ENCODE data around the gene PAQR9. TPM values are rescaled to one million over a fixed set of nuclear protein-coding genes. Genes with fewer than 3 reads are reported as not detected.
A peak's percentile ranks its signal among the peaks of the same experiment; 100 is the strongest.

Gene PAQR9
- polyA plus RNA-seq, 6 donors from 2014 or later, result not detected

DNA sequence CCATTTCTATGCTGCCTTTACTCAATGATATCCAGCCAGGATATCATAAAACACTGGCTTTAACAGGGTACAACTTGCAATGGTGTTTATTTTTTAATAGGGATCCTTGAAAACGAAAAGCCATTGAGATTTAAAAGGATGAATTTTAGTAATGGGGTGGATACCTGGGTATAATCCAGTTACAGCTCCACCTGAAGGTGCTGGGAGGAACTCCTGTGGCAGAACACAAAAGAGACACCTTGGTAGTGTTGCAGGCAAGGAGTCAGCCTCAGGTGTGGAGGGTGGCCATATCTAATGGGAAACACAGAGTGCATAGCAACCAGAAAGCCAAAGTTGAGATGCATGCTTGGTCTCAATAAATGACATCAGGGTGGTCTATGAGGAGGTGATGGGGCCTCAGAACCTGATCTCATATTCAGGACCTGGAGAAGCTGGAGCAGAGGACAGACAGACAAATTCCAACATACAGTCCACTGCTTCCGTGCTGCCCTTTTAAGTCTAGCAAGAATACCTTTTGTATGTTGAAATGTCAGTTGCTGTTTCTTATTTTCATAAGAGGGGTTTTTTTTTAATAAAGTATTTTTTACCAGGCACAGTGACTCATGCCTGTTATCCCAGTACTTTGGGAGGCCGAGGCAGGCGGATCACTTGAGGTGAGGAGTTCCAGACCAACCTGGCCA, 12.0 kb upstream of the PAQR9 start:
- Mint-ChIP-seq H3K27ac (no peak overlapping the region), H3K27me3 (peaks cover 9 to 44% (median 30%) of the 10 kb centered on the region in 3 donors), H3K4me3 (no peak overlapping the region), H3K36me3 (no peaks in the 10 kb centered on the region), H3K4me1 (no peaks in the 10 kb centered on the region), H3K9me3 (peaks cover 0 to 3% (median 0%) of the 10 kb centered on the region in 7 donors)
- no peak for ATAC-seq (ENCODE audit: low read depth in 2 of 2)
- DNase-seq, result no peak

DNA sequence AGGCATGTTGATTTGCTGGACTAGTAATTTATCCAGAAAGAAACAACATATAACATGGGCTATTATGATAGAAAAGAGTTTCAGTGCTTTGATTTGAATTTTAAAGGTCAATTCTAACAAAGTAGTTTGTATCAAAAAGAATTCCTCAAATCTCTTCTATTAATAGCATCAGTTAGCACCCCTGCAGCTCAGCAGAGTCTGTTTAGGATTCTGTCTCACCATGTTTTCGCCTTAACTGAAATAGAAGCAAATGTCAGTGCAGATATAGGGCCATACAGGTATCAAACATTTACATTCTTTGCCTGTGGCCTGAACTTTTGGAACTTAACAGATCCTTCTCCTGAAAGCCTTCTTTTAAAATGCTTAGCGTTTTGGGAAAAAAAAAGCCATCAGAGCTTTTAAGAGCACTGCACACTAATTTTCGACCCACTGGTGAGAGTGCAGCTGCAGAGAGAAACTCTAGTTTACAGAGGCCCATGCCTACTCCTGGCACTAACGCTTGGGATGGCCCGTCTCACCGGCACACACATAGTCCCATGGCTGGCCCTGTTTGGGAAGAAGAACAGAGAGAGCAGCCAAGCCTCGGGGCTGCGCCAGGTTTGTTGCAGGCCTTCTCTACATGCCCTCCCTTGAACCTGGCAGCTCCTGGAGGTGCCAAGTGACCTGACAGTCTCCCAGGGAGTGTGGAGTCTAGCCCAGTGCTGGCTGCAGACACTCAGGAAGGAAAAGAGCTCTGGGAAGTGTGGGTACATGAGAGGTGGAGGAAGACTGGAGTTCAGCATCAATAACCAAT, 9.9 kb upstream of the PAQR9 start:
- H3K27me3 Mint-ChIP-seq, result peaks cover 20 to 44% (median 39%) of the 10 kb centered on the region in 3 donors
- H3K36me3 Mint-ChIP-seq, result no peaks in the 10 kb centered on the region
- H3K27ac Mint-ChIP-seq, result no peak overlapping the region
- no peaks in the 10 kb centered on the region for H3K4me1 Mint-ChIP-seq
- H3K9me3 Mint-ChIP-seq, result peaks cover 0 to 3% (median 0%) of the 10 kb centered on the region in 7 donors
- DNase-seq, result no peak
- no peak overlapping the region for H3K4me3 Mint-ChIP-seq
- ATAC-seq (ENCODE audit: low read depth in 2 of 2), result no peak

DNA sequence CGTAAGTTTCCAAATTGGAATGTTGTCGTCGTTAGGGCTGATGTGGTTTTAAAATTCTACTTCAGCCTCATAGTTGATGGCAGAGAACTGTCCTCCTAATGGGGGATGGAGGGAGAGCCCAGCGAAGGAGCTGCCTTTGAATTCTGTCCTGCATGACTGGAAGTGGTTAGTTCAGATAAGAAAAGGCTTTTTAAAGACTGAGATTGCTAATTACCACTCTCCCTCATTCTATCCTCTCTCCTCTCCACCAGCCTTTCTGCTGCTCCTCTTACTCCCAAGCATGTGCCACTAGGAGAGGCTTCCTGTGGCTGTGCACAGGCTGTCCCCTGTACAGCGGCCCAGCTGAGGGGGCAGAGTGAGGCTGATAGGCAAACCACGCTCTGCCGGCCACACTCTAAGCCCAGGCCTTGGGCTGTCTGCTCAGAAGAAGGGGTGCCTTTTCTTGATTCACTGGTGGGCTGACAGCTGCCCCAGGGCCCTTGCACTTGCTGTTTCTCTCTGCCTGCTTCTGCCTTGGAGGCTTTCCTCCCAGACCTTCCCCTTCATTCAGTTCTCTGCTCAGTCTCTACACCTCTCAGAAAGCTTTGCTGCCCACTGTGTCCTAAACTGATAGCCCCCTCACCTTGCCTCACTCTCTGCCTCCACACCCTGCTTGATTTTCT, 8.7 kb upstream of the PAQR9 start:
- no peaks in the 10 kb centered on the region for H3K4me1 Mint-ChIP-seq
- H3K27ac Mint-ChIP-seq, result no peak overlapping the region
- H3K4me3 Mint-ChIP-seq, result peak overlapping the region in 1 of 8 donors; percentile 34

DNA sequence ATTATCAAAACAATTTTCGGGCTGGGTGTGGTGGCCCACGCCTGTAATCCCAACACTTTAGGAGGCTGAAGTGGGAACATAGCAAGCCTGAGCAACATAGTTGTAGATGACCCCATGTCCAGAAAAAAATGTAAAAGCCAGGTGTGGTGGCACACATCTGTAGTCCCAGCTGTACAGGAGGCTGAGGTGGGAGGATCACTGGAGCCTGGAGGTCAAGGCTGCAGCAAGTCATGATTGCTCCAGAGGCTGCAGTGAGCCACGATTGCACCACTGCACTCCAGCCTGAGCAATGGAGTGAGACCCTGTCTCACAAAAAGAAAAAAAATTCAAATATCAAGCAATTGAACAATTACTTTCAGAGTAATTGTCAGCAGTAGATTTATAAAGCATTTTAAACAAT, 8.0 kb upstream of the PAQR9 start:
- ATAC-seq (ENCODE audit: low read depth in 2 of 2), result no peak
- no peak overlapping the region for H3K27ac Mint-ChIP-seq
- H3K27me3 Mint-ChIP-seq, result peaks cover 26 to 52% (median 47%) of the 10 kb centered on the region in 3 donors
- H3K4me1 Mint-ChIP-seq, result no peaks in the 10 kb centered on the region
- H3K9me3 Mint-ChIP-seq, result peaks cover 0 to 3% (median 0%) of the 10 kb centered on the region in 7 donors
- no peak overlapping the region for H3K4me3 Mint-ChIP-seq
- H3K36me3 Mint-ChIP-seq, result no peaks in the 10 kb centered on the region
- no peak for DNase-seq

More for the DNA sequence above, 8.7 kb upstream of the PAQR9 start:
- DNase-seq (no peak), ATAC-seq (ENCODE audit: low read depth in 2 of 2) (no peak)
- H3K27me3 Mint-ChIP-seq, result peaks cover 25 to 44% (median 44%) of the 10 kb centered on the region in 3 donors
- peaks cover 0 to 3% (median 0%) of the 10 kb centered on the region in 7 donors for H3K9me3 Mint-ChIP-seq
- H3K36me3 Mint-ChIP-seq, result no peaks in the 10 kb centered on the region

- Mint-ChIP-seq H3K36me3 (no peaks in the 10 kb centered on the region), H3K9me3 (peaks cover 0 to 5% (median 0%) of the 10 kb centered on the region in 7 donors), H3K27me3 (peaks cover 38 to 60% (median 54%) of the 10 kb centered on the region in 3 donors), H3K4me3 (no peak overlapping the region), H3K4me1 (peaks cover 4 to 8% (median 7%) of the 10 kb centered on the region in 3 donors), H3K27ac (peak overlapping the region in 1 of 6 donors; percentile 2)
- no peak for ATAC-seq (ENCODE audit: low read depth in 2 of 2)
- no peak for DNase-seq
Observed at GRCh38 chr3:142968319-142969025, 5.0 kb upstream of the PAQR9 start.

GRCh38 chr3:142966808-142967207, 3.3 kb upstream of the PAQR9 start:
- ATAC-seq (ENCODE audit: low read depth in 2 of 2), result no peak
- Mint-ChIP-seq H3K27ac (no peak overlapping the region), H3K36me3 (peaks cover 0 to 12% of the 10 kb centered on the region in 2 donors), H3K4me3 (no peak overlapping the region), H3K27me3 (peaks cover 33 to 61% (median 58%) of the 10 kb centered on the region in 3 donors), H3K4me1 (peaks cover 15 to 21% (median 15%) of the 10 kb centered on the region in 3 donors), H3K9me3 (peaks cover 0 to 5% (median 0%) of the 10 kb centered on the region in 7 donors)
- DNase-seq, result no peak

- ATAC-seq (ENCODE audit: low read depth in 2 of 2) (no peak), DNase-seq (no peak)
- Mint-ChIP-seq H3K36me3 (peaks cover 0 to 12% of the 10 kb centered on the region in 2 donors), H3K9me3 (peaks cover 0 to 5% (median 0%) of the 10 kb centered on the region in 7 donors), H3K27ac (no peak overlapping the region), H3K4me3 (no peak overlapping the region), H3K4me1 (peaks cover 15 to 21% (median 16%) of the 10 kb centered on the region in 3 donors), H3K27me3 (peaks cover 43 to 62% (median 59%) of the 10 kb centered on the region in 3 donors)
Observed at GRCh38 chr3:142965581-142965980, 2.1 kb upstream of the PAQR9 start.

- ATAC-seq (ENCODE audit: low read depth in 2 of 2) (peak; percentile 13 to 30), DNase-seq (no peak)
- H3K36me3 Mint-ChIP-seq, result peaks cover 0 to 12% of the 10 kb centered on the region in 2 donors
- peaks cover 0 to 5% (median 0%) of the 10 kb centered on the region in 7 donors for H3K9me3 Mint-ChIP-seq
- H3K27ac Mint-ChIP-seq, result no peak overlapping the region
- H3K4me3 Mint-ChIP-seq, result peak overlapping the region in 7 of 8 donors; percentile 80 to 91 (median 85)
- peaks cover 36 to 72% (median 63%) of the 10 kb centered on the region in 3 donors for H3K27me3 Mint-ChIP-seq
- H3K4me1 Mint-ChIP-seq, result peaks cover 15 to 21% (median 16%) of the 10 kb centered on the region in 3 donors
Observed at GRCh38 chr3:142963234-142963515, 299 bp downstream of the PAQR9 start.

DNA sequence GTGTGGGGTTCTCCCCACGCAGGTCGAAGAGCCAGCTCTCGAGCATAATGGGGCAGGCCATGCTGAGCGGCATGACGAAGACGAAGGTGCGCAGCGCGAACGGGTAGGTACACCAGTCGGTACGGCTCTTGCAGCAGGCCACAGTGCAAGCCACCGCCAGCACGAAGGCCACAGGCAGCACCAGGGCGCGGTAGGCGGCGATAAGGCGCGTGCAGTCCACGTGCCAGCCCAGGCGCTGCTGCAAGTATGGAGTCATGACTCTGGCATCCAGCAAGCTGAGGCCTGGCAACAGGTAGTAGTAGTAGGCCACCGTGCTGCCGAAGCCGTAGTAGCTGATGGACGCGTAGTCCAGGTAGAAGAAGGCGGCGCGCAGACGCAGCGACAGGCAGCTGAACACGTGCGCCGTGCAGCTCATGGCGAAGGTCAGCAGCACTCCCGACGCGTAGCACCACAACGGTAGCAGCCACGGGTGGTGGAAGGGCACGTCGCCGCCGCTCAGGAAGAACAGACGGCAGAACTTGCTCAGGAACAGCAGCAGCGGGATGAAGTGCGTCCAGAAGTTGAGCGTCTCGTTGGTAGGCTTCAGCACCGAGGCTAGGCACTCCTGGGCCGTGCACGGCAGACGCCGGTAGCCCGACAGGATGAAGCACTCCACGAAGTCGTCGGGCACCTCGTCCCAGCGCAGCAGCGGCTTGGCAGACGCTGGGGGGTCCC, 797 bp downstream of the PAQR9 start:
- ATAC-seq (ENCODE audit: low read depth in 2 of 2), result no peak
- DNase-seq, result no peak
- Mint-ChIP-seq H3K27me3 (peaks cover 34 to 74% (median 61%) of the 10 kb centered on the region in 3 donors), H3K36me3 (peaks cover 0 to 12% of the 10 kb centered on the region in 2 donors), H3K4me3 (peak overlapping the region; percentile 77 to 91 (median 84)), H3K9me3 (peaks cover 0 to 5% (median 0%) of the 10 kb centered on the region in 7 donors), H3K27ac (no peak overlapping the region), H3K4me1 (peaks cover 15 to 21% (median 16%) of the 10 kb centered on the region in 3 donors)

DNA sequence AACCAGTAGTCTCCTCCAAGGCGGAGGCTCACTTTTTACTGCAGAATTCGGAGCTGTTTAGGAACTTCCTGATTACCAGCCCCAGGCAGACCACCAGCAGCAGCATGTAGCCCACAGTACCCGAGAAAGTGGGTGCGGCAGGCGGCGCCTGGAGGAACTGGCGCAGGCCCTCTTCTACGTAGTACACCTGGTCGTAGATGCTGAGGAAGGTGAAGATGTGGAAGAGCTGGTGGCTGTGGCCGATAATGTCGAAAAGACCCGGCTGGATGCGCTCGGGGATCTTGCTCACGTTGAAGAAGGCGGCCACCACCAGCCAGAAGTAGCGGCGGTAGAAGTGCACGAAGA, 1.3 kb downstream of the PAQR9 start:
- no peak for ATAC-seq (ENCODE audit: low read depth in 2 of 2)
- no peak for DNase-seq
- Mint-ChIP-seq H3K4me1 (peaks cover 15 to 21% (median 16%) of the 10 kb centered on the region in 3 donors), H3K9me3 (peaks cover 0 to 5% (median 0%) of the 10 kb centered on the region in 7 donors), H3K27me3 (peaks cover 39 to 78% (median 65%) of the 10 kb centered on the region in 3 donors), H3K27ac (no peak overlapping the region), H3K36me3 (peaks cover 0 to 12% of the 10 kb centered on the region in 2 donors), H3K4me3 (peak overlapping the region; percentile 59 to 91 (median 83))

DNA sequence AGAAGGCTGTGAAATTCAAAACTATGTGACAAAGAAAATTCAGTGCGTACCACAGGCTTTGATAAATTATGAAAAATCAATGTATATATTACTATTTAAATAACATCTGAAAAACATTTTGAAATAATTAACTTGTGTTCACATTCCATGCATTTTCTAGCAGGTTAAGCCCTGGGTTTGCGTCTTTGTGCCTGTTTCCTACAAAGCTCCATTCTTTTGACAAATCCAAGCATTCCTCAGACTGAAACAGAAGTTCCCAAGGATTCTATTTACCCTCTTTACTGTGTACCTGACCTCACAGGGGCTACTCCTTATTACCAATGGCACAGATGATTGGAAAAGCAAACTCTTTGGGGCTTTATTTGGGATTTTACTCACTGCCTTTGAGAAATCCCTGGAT, 1.9 kb downstream of the PAQR9 start:
- Mint-ChIP-seq H3K27me3 (peaks cover 42 to 74% (median 63%) of the 10 kb centered on the region in 3 donors), H3K9me3 (peaks cover 0 to 5% (median 0%) of the 10 kb centered on the region in 7 donors), H3K4me3 (peak overlapping the region in 7 of 8 donors; percentile 59 to 88 (median 83)), H3K4me1 (peaks cover 15 to 21% (median 16%) of the 10 kb centered on the region in 3 donors), H3K36me3 (peaks cover 0 to 12% of the 10 kb centered on the region in 2 donors), H3K27ac (no peak overlapping the region)
- DNase-seq (no peak), ATAC-seq (ENCODE audit: low read depth in 2 of 2) (no peak)

DNA sequence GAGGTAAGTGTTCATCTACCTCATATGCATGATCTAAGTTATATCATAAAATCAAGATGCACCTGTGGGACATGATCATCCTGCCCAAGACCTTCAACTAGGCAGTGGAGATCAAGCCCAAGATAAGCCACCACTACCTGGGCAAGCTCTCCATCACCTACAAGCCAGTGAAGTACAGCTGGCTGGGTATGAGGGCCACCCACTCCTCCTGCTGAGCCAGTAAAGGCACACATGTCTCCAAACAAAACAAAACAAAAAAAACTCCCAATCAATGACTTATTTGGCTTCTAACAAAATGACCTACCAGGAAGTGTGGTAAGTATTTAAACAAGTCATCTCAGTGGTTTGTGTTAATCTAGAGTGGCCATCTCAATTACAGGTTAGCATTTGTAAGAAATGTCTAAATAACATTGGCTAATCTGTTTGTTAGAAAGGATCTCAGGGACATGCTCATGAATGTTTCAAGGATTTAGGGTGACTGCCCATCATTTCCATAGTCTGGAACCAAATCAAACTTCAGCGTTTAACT, 3.1 kb downstream of the PAQR9 start:
- no peak for ATAC-seq (ENCODE audit: low read depth in 2 of 2)
- no peak for DNase-seq
- peaks cover 15 to 21% (median 16%) of the 10 kb centered on the region in 3 donors for H3K4me1 Mint-ChIP-seq
- no peak overlapping the region for H3K27ac Mint-ChIP-seq
- peaks cover 33 to 68% (median 61%) of the 10 kb centered on the region in 3 donors for H3K27me3 Mint-ChIP-seq
- H3K36me3 Mint-ChIP-seq, result peaks cover 0 to 12% of the 10 kb centered on the region in 2 donors
- no peak overlapping the region for H3K4me3 Mint-ChIP-seq
- H3K9me3 Mint-ChIP-seq, result peaks cover 0 to 5% (median 0%) of the 10 kb centered on the region in 7 donors
